Effector memory CD8-positive, alpha-beta T cell (primary cell): ENCODE data around the gene PRR7.

Experiments
- ATAC-seq: fragments of 150-1000 bp; cut with Tn5 transposase; replicated peaks from 2 replicates; pipeline ENCODE4 v1.10.0; 2021; ENCODE audit warnings: mild to moderate bottlenecking, moderate library complexity
- DNase-seq, 3 experiments: peaks; one replicate each; pipeline ENCODE4 v3.0.0; 2021
- H3K27ac Mint-ChIP-seq, 2 donors: one replicate each; pipeline ENCODE4 v1.8.0; 2022; ENCODE audit warnings: mild to moderate bottlenecking in 2 of 2, mixed read lengths in 2 of 2, moderate library complexity in 2 of 2
- H3K27me3 Mint-ChIP-seq, 2 donors: one replicate each; pipeline ENCODE4 v1.8.0; 2022; ENCODE audit warnings: mixed read lengths in 2 of 2
- H3K36me3 Mint-ChIP-seq: one replicate; pipeline ENCODE4 v1.8.0; 2022; ENCODE audit warnings: mild to moderate bottlenecking, moderate library complexity, mixed read lengths; ENCODE audit not compliant: insufficient read depth
- H3K4me1 Mint-ChIP-seq, 2 donors: one replicate each; pipeline ENCODE4 v1.8.0; 2022; ENCODE audit warnings: low read depth in 2 of 2, mixed read lengths in 2 of 2
- H3K4me3 Mint-ChIP-seq, 2 donors: one replicate each; pipeline ENCODE4 v1.8.0; 2022; ENCODE audit warnings: mild to moderate bottlenecking in 2 of 2, mixed read lengths in 2 of 2, moderate library complexity in 2 of 2
- H3K9me3 Mint-ChIP-seq, 2 donors: one replicate each; pipeline ENCODE4 v1.8.0; 2022; ENCODE audit warnings: mixed read lengths in 2 of 2

The PRR7 gene

GRCh38 chr5:177467436-177467835 lies 20.8 kb downstream of the PRR7 start:
- peak overlapping the region in 1 of 2 donors; percentile 59 for H3K27ac Mint-ChIP-seq
- ATAC-seq (no peak), DNase-seq (no peak)
- no peaks in the 10 kb centered on the region for H3K9me3 Mint-ChIP-seq
- peaks cover 25% of the 10 kb centered on the region for H3K36me3 Mint-ChIP-seq
- no peak overlapping the region for H3K4me3 Mint-ChIP-seq
- no peaks in the 10 kb centered on the region for H3K27me3 Mint-ChIP-seq
- peaks cover 23 to 28% of the 10 kb centered on the region in 2 donors for H3K4me1 Mint-ChIP-seq

GRCh38 chr5:177468329-177468684 lies 21.7 kb downstream of the PRR7 start:
- Mint-ChIP-seq H3K9me3 (no peaks in the 10 kb centered on the region), H3K36me3 (peaks cover 25% of the 10 kb centered on the region)

GRCh38 chr5:177468685-177469628 lies 22.3 kb downstream of the PRR7 start:
- H3K27me3 Mint-ChIP-seq, result peaks cover 0 to 3% of the 10 kb centered on the region in 2 donors
- H3K9me3 Mint-ChIP-seq, result no peaks in the 10 kb centered on the region
- peak overlapping the region; percentile 20 to 33 for H3K4me3 Mint-ChIP-seq
- ATAC-seq (no peak), DNase-seq (no peak)
- peak overlapping the region; percentile 84 to 87 for H3K27ac Mint-ChIP-seq
- H3K36me3 Mint-ChIP-seq, result peaks cover 25% of the 10 kb centered on the region
- H3K4me1 Mint-ChIP-seq, result peaks cover 25 to 29% of the 10 kb centered on the region in 2 donors

More at GRCh38 chr5:177468329-177468684, 21.7 kb downstream of the PRR7 start:
- ATAC-seq, result no peak
- DNase-seq, result no peak
- Mint-ChIP-seq H3K4me3 (peak overlapping the region; percentile 20 to 33), H3K27me3 (no peaks in the 10 kb centered on the region), H3K27ac (peak overlapping the region; percentile 84 to 87), H3K4me1 (peaks cover 23 to 28% of the 10 kb centered on the region in 2 donors)

DNA sequence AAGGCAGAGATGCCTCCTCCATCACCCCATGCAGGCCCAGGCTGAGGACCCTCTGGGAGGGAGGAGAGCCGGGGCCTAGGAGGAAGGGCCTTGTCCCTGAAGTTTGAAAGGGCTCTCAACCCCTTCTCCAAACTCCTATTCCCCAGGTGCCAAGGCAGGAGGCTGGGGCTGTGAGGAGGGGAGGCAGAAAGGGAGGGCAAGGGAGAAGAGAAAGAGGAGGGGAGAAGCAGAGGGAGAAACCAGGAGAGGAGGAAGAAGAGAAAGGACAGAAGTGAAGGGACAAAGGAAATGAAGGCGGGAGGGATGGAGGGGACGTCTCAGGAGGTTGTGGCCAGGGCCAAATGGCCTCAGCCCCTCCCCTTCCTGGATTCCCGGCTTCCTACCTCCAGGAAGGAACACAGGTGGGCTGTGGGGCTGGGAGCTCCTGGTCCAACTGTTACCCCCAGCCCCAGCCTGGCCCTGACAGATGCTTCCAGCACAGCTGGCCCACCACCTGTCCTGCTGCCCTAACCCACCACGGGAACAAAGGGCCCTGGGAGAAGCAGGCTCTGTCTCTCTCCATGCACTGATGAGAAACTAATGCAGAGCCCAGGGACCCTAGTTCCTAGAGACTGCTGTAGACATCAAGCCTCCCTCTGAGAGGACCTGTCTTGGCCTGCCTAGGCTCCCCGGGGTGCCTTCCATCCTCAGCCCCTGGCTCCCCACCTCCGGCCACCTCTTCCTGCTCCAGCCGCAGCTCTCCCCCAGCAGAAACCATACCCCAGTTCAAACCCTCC lies 23.3 kb downstream of the PRR7 start:
- H3K4me3 Mint-ChIP-seq, result peak overlapping the region in 1 of 2 donors; percentile 18
- peaks cover 33% of the 10 kb centered on the region for H3K36me3 Mint-ChIP-seq
- DNase-seq (no peak), ATAC-seq (no peak)
- H3K9me3 Mint-ChIP-seq, result no peaks in the 10 kb centered on the region
- H3K27ac Mint-ChIP-seq, result peak overlapping the region in 1 of 2 donors; percentile 84
- peaks cover 0 to 10% of the 10 kb centered on the region in 2 donors for H3K27me3 Mint-ChIP-seq
- peaks cover 34 to 38% of the 10 kb centered on the region in 2 donors for H3K4me1 Mint-ChIP-seq

DNA sequence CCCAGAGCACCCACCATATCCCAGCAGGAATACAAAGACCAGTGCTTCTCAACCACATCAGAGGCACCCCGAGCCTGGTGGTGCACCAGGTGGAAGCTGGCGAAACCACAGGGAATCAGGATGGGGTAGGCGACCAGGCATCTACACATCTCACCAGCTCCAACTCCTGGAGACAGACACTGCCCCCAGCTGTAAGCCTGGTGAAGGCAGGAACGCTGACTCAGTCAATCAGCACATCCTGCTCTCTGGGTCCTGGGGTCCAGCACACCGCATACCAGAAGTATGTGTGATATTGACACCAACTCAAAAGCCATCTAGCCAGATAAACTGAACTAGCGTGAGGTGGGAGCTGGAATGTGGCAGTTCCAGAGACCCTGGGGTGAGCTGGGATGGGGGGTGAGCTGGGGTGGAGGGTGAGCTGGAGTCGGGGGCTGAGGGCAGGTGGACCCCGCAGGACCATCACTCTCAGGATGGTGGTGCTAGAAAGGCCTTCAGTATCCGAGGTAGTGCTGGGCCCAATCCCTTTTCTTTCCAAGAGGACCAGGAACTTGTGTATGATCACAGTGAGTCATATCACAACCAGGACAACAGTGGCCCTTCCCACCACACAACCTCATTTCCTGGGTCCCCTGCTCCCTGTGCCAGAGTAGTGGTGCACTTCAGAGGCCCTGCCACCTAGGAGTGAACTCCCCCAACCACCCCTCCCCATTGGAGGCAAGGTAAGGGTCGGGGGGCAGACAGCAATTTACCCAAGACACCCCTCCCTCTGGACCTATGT lies 24.3 kb downstream of the PRR7 start:
- Mint-ChIP-seq H3K4me3 (peak overlapping the region; percentile 65 to 73), H3K9me3 (no peaks in the 10 kb centered on the region), H3K27me3 (peaks cover 0 to 10% of the 10 kb centered on the region in 2 donors), H3K4me1 (peaks cover 39 to 47% of the 10 kb centered on the region in 2 donors), H3K27ac (peak overlapping the region in 1 of 2 donors; percentile 84), H3K36me3 (peaks cover 29% of the 10 kb centered on the region)
- DNase-seq (no peak), ATAC-seq (no peak)

DNA sequence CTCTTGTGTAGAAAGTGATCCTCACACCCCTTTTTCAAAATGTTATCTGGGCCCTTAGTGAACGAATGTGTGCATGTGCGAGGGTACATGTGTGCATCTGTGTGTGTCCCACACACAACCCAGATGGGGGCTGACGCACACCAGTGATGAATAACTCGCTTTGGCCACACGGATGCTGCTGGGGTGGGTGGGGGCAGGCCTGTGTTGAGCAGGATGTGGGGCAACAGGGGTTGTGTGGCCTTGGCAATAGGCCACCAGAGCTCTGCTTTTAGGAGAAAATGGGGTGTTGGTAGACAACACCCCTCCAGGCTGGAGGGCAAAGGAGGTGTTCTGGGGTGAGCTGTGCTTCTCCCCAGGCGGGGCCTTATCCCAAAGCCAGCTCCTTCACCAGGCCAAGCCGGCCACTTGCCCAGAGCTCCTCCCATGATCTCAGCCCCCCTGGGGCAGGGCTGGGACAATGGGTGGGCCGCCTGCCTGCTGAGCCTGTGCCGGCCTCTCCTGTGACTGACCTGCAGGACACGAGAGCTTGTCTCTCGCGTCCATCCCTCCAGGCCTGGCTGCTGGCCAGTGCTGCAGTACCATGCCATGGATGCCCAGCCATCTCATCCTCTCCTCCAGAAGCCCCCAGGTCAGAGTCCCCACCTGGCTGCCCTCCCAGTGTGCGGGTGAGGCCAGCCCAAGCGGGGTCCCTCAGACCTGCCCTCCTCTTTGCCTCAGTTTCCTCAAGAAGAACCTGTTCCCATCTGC lies 25.2 kb downstream of the PRR7 start:
- H3K4me3 Mint-ChIP-seq, result peak overlapping the region; percentile 65 to 73
- peaks cover 43 to 51% of the 10 kb centered on the region in 2 donors for H3K4me1 Mint-ChIP-seq
- H3K9me3 Mint-ChIP-seq, result no peaks in the 10 kb centered on the region
- peak overlapping the region; percentile 17 to 79 for H3K27ac Mint-ChIP-seq
- ATAC-seq, result peak; percentile 70
- peaks cover 22% of the 10 kb centered on the region for H3K36me3 Mint-ChIP-seq
- peaks cover 0 to 10% of the 10 kb centered on the region in 2 donors for H3K27me3 Mint-ChIP-seq
- DNase-seq, result peak; percentile 46 to 49 (median 47)

- H3K4me1 Mint-ChIP-seq, result peaks cover 43 to 51% of the 10 kb centered on the region in 2 donors
These were observed 26.1 kb downstream of the PRR7 start for GRCh38 chr5:177472460-177473442.

GRCh38 chr5:177473443-177474001 lies 26.9 kb downstream of the PRR7 start, which contains the start of gene DBN1:
Gene DBN1, minus strand, starts transcription at chr5:177473634. Its CDS starts 113 bp downstream, at chr5:177473521.
- H3K9me3 Mint-ChIP-seq, result no peaks in the 10 kb centered on the region
- H3K4me1 Mint-ChIP-seq, result peaks cover 42 to 46% of the 10 kb centered on the region in 2 donors
- ATAC-seq (peak; percentile 22), DNase-seq (no peak)
- H3K36me3 Mint-ChIP-seq, result peaks cover 13% of the 10 kb centered on the region
- peak within 1 kb of the TSS; percentile 78 to 84 for H3K4me3 Mint-ChIP-seq
- H3K27me3 Mint-ChIP-seq, result peaks cover 0 to 10% of the 10 kb centered on the region in 2 donors
- peak within 1 kb of the TSS; percentile 75 to 79 for H3K27ac Mint-ChIP-seq

More at GRCh38 chr5:177472460-177473442, 26.1 kb downstream of the PRR7 start:
- peak; percentile 69 for ATAC-seq
- peak overlapping the region; percentile 17 to 79 for H3K27ac Mint-ChIP-seq
- H3K9me3 Mint-ChIP-seq, result no peaks in the 10 kb centered on the region
- peaks cover 15% of the 10 kb centered on the region for H3K36me3 Mint-ChIP-seq
- DNase-seq, result peak; percentile 57 to 67 (median 67)
- peak overlapping the region; percentile 65 to 73 for H3K4me3 Mint-ChIP-seq
- H3K27me3 Mint-ChIP-seq, result peaks cover 0 to 10% of the 10 kb centered on the region in 2 donors

DNA sequence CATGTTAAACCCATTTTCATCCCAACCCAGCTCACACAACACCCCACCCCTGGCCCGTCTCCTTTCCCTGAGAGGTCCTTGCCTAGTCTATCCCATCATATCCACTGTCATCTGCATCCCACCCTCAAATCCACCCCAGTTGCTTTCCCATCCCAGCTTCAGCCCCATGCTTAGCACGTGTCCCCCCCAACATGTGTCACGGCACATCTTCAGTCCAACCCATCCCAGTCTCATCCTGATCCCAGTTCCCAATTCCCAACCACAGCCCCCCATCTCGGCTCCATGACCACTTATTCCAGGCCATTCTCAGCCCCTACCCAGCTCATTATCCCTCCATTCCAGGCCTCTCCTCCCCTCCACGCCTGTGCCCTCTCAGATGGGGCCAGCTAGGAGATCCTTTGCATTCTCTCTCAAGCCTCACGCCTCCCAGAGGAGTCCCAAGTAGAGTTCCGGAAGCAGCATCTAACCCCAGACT lies 27.4 kb downstream of the PRR7 start:
- H3K27me3 Mint-ChIP-seq, result peaks cover 0 to 10% of the 10 kb centered on the region in 2 donors
- peaks cover 43% of the 10 kb centered on the region in 2 donors for H3K4me1 Mint-ChIP-seq
- H3K4me3 Mint-ChIP-seq, result peak overlapping the region; percentile 78 to 84
- H3K27ac Mint-ChIP-seq, result peak overlapping the region; percentile 74 to 75
- DNase-seq, result no peak
- no peaks in the 10 kb centered on the region for H3K9me3 Mint-ChIP-seq
- H3K36me3 Mint-ChIP-seq, result peaks cover 10% of the 10 kb centered on the region
- ATAC-seq, result no peak

- peak overlapping the region; percentile 78 to 84 for H3K4me3 Mint-ChIP-seq
- H3K36me3 Mint-ChIP-seq, result peaks cover 10% of the 10 kb centered on the region
- ATAC-seq, result no peak
- H3K4me1 Mint-ChIP-seq, result peaks cover 42 to 48% of the 10 kb centered on the region in 2 donors
- peaks cover 0 to 10% of the 10 kb centered on the region in 2 donors for H3K27me3 Mint-ChIP-seq
- H3K9me3 Mint-ChIP-seq, result no peaks in the 10 kb centered on the region
- no peak overlapping the region for H3K27ac Mint-ChIP-seq
- DNase-seq, result no peak
These were observed 28.4 kb downstream of the PRR7 start for GRCh38 chr5:177474846-177475562.
